ENCODE results near the gene PSMD14.

PSMD14 gene

DNA sequence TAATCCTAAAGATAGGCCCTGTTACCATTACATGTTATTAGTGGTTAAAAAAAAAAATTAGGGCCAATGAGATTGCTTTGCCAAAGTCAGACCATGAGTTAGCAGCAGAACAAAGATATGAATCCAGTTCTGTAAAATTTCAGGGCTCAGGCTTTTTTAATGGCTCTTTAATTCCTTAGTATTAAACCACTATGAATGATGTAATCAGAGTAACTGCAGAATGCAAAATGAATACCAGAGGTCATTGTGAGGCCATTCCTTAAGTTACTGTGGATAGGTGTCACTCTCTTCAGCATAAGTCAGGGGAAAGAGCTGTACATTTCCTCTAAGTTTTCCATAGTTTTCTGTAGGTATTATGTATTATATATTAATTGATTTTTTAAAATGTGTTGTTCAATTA lies 65.7 kb downstream of the PSMD14 start:
- TF ChIP-seq ZFHX2 (tag by site-specific recombination; conservative IDR thresholded peaks at IDR 0.05) (no peak), ZNF174 (tag by site-specific recombination; IDR thresholded peaks at IDR 0.05) (no peak), ZXDB (tag by site-specific recombination; IDR thresholded peaks at IDR 0.05) (no peak), ZNF549 (tag by site-specific recombination; IDR thresholded peaks at IDR 0.05) (no peak), SP2 (tag by site-specific recombination; IDR thresholded peaks at IDR 0.05) (no peak), KLF7 (tag by site-specific recombination; IDR thresholded peaks at IDR 0.05; ENCODE audit: borderline replicate concordance) (no peak), ZNF324 (tag by site-specific recombination; IDR thresholded peaks at IDR 0.05) (no peak), ZNF221 (tag by site-specific recombination; IDR thresholded peaks at IDR 0.05; ENCODE audit: borderline replicate concordance) (no peak), ZNF366 (tag by site-specific recombination; conservative IDR thresholded peaks at IDR 0.05) (no peak), ZNF202 (tag by site-specific recombination; IDR thresholded peaks at IDR 0.05; ENCODE audit: borderline replicate concordance) (no peak), TCF7L2 (IDR thresholded peaks at IDR 0.05; ENCODE audit: borderline replicate concordance, low read depth, low read length) (no peak), ZNF76 (tag by site-specific recombination; IDR thresholded peaks at IDR 0.05; ENCODE audit: borderline replicate concordance, low read depth) (no peak), ZNF132 (tag by site-specific recombination; IDR thresholded peaks at IDR 0.05; ENCODE audit: borderline replicate concordance) (no peak), SCRT2 (tag by site-specific recombination; IDR thresholded peaks at IDR 0.05) (no peak), OSR2 (tag by site-specific recombination; IDR thresholded peaks at IDR 0.05) (no peak)
- TF ChIP-seq, protein P1, sequence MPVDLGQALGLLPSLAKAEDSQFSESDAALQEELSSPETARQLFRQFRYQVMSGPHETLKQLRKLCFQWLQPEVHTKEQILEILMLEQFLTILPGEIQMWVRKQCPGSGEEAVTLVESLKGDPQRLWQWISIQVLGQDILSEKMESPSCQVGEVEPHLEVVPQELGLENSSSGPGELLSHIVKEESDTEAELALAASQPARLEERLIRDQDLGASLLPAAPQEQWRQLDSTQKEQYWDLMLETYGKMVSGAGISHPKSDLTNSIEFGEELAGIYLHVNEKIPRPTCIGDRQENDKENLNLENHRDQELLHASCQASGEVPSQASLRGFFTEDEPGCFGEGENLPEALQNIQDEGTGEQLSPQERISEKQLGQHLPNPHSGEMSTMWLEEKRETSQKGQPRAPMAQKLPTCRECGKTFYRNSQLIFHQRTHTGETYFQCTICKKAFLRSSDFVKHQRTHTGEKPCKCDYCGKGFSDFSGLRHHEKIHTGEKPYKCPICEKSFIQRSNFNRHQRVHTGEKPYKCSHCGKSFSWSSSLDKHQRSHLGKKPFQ (tag by site-specific recombination; IDR thresholded peaks at IDR 0.05), result no peak
- TF ChIP-seq, protein P2, sequence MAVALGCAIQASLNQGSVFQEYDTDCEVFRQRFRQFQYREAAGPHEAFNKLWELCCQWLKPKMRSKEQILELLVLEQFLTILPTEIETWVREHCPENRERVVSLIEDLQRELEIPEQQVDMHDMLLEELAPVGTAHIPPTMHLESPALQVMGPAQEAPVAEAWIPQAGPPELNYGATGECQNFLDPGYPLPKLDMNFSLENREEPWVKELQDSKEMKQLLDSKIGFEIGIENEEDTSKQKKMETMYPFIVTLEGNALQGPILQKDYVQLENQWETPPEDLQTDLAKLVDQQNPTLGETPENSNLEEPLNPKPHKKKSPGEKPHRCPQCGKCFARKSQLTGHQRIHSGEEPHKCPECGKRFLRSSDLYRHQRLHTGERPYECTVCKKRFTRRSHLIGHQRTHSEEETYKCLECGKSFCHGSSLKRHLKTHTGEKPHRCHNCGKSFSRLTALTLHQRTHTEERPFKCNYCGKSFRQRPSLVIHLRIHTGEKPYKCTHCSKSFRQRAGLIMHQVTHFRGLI (tag by site-specific recombination; IDR thresholded peaks at IDR 0.05), result no peak
- TF ChIP-seq, protein P3, sequence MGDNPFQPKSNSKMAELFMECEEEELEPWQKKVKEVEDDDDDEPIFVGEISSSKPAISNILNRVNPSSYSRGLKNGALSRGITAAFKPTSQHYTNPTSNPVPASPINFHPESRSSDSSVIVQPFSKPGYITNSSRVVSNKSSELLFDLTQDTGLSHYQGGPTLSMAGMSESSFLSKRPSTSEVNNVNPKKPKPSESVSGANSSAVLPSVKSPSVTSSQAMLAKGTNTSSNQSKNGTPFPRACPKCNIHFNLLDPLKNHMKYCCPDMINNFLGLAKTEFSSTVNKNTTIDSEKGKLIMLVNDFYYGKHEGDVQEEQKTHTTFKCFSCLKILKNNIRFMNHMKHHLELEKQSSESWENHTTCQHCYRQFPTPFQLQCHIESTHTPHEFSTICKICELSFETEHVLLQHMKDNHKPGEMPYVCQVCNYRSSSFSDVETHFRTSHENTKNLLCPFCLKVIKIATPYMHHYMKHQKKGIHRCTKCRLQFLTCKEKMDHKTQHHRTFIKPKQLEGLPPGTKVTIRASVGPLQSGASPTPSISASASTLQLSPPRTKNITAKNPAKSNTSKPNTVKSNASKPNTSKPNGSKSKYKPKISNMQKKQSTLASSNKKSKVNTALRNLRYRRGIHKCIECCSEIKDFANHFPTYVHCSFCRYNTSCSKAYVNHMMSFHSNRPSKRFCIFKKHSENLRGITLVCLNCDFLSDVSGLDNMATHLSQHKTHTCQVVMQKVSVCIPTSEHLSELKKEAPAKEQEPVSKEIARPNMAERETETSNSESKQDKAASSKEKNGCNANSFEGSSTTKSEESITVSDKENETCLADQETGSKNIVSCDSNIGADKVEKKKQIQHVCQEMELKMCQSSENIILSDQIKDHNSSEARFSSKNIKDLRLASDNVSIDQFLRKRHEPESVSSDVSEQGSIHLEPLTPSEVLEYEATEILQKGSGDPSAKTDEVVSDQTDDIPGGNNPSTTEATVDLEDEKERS (tag by site-specific recombination; IDR thresholded peaks at IDR 0.05), result no peak
- CTCF ChIA-PET, result no interaction called here
- Histone ChIP-seq H3K27ac (ENCODE audit: extremely low read depth, low read depth, low read length) (no peak overlapping the region), H3K4me3 (ENCODE audit: low read depth, low read length) (no peak overlapping the region), H3K36me3 (ENCODE audit: control insufficient read depth in 2 of 2, insufficient read depth in 1 of 2, low read length in 2 of 2) (peaks cover 4 to 29% of the 10 kb centered on the region in 2 experiments; a peak in 2 of 3 replicates), H3K4me1 (ENCODE audit: control insufficient read depth, insufficient read depth, low read length) (0 out of 2 replicates have a peak, but pooled peaks cover 4% of the 10 kb centered on the region), H3K9me3 (ENCODE audit: control insufficient read depth, insufficient read depth, low read depth, low read length) (no peaks in the 10 kb centered on the region)
- POLR2A ChIA-PET, result no interaction called here

DNA sequence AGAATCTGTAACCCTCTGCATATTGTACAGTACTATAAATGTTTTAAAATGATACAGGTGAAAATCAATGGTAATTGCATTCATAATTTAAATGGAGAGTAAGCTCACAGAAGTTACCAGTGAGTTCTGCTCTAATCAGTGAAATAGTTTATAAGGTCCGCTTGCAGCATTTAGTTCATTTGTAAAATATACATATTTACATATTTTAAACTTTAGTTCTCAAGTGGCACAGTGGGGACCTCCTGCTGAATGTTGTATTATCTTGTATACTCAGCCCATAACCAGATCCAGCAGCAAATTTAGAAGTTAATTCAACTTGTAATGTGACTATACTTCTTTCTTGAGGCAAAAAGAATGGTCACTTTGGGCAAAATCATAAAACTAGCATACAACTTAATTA lies 66.2 kb downstream of the PSMD14 start:
- H3K9me3 ChIP-seq (ENCODE audit: control insufficient read depth, insufficient read depth, low read depth, low read length), result no peaks in the 10 kb centered on the region
- TF ChIP-seq ZNF311 (tag by site-specific recombination; IDR thresholded peaks at IDR 0.05; ENCODE audit: borderline replicate concordance) (no peak), ZNF211 (tag by site-specific recombination; IDR thresholded peaks at IDR 0.05; ENCODE audit: low read depth) (no peak)
- no peak overlapping the region for H3K4me3 ChIP-seq (ENCODE audit: low read depth, low read length)
- 0 out of 2 replicates have a peak, but pooled peaks cover 4% of the 10 kb centered on the region for H3K4me1 ChIP-seq (ENCODE audit: control insufficient read depth, insufficient read depth, low read length)
- ChIA-PET POLR2A (no interaction called here), CTCF (interaction anchor here (0.6 kb wide), 1 partner anchor 533 kb away, joined by 3 read pairs; no protein-coding TSS in a partner anchor)
- no peak overlapping the region for H3K27ac ChIP-seq (ENCODE audit: extremely low read depth, low read depth, low read length)
- H3K36me3 ChIP-seq (ENCODE audit: control insufficient read depth in 2 of 2, insufficient read depth in 1 of 2, low read length in 2 of 2), result peaks cover 4 to 27% of the 10 kb centered on the region in 2 experiments; a peak in 2 of 3 replicates

Data from HEK293 (cell line).